Glutamatergic neuron (in vitro differentiated cells): ENCODE data around the gene CATSPER1. TPM values are rescaled to one million over a fixed set of nuclear protein-coding genes. Genes with fewer than 3 reads are reported as not detected.
"Not testable (repeated sequence)": the region's sequence is repeated elsewhere in the genome, so short reads cannot be mapped to it uniquely, and the experiment has no call there.

Experiments
- DNase-seq: peaks from one replicate; pipeline ENCODE4 v3.0.0; 2022
- H3K27ac Mint-ChIP-seq: one replicate; pipeline ENCODE4 v1.8.0; 2020; ENCODE audit warnings: mild to moderate bottlenecking, mixed read lengths, inconsistent platforms; ENCODE audit not compliant: unreplicated experiment
- H3K27me3 Mint-ChIP-seq: one replicate; pipeline ENCODE4 v1.8.0; 2020; ENCODE audit warnings: mild to moderate bottlenecking, moderate library complexity, mixed read lengths, inconsistent platforms; ENCODE audit not compliant: unreplicated experiment
- H3K36me3 Mint-ChIP-seq: one replicate; pipeline ENCODE4 v1.8.0; 2020; ENCODE audit warnings: mild to moderate bottlenecking, mixed read lengths, inconsistent platforms; ENCODE audit not compliant: unreplicated experiment
- H3K4me1 Mint-ChIP-seq: one replicate; pipeline ENCODE4 v1.8.0; 2020; ENCODE audit warnings: mild to moderate bottlenecking, low read depth, mixed read lengths, inconsistent platforms; ENCODE audit not compliant: unreplicated experiment
- H3K4me3 Mint-ChIP-seq: one replicate; pipeline ENCODE4 v1.8.0; 2020; ENCODE audit warnings: mild to moderate bottlenecking, mixed read lengths, inconsistent platforms; ENCODE audit not compliant: unreplicated experiment
- H3K9me3 Mint-ChIP-seq: one replicate; pipeline ENCODE4 v1.8.0; 2020; ENCODE audit warnings: mild to moderate bottlenecking, moderate library complexity, mixed read lengths, inconsistent platforms; ENCODE audit not compliant: unreplicated experiment
- CTCF ChIP-seq: fragments of 200-600 bp; sonication (generic); IDR thresholded peaks from one replicate; pipeline ENCODE4 v1.5.0; 2021; ENCODE audit not compliant: partially characterized antibody, unreplicated experiment
- total RNA-seq: library from RNA; stranded (reverse); fragmentation: NEBNext Ultra II Directional; extraction: Animal tissue kit (Norgen Biotek cat#: 25700); gene quantifications from one replicate; pipeline ENCODE4 v1.2.1, GENCODE V29; 2021; ENCODE audit not compliant: unreplicated experiment

Gene CATSPER1
- total RNA-seq, 1 donor from 2014 or later: not detected

DNA sequence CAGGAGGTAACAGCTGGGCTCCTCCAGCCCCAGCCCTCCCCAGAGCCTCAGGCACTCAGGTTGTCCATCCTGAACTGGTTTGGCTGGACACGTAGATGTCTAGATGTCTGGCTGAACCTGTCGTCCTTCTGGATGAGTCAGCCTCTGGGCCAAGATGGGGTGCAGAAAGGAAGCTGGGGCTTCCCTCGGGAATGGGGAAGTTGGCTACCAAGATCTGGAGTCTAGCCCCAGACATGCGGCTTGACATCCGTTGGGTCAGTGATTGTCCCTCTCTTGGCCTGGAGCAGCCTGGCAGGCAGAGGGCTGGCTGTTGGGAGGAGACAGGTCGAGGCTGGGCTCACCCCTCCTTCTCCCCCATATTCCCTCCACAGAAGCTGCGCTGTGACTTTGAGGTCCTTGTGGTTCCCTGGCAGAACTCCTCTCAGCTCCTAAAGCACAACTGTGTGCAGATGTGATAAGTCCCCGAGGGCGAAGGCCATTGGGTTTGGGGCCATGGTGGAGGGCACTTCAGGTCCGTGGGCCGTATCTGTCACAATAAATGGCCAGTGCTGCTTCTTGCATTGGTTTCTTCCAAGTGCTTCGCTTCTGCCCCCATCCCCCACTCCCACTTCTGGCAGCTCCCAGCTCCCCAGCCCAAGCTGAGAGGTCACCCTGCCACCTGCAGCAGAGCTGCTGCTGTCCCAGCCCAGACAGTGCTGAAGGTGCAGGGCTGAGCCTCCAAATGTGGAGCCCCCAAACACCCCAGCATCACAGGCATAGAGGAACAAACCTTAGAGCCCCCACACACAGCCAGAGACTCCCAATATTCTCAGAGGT is 13.1 kb downstream of the CATSPER1 start:
- Mint-ChIP-seq H3K27ac (no peak overlapping the region), H3K4me1 (no peaks in the 10 kb centered on the region), H3K4me3 (no peak overlapping the region)

DNA sequence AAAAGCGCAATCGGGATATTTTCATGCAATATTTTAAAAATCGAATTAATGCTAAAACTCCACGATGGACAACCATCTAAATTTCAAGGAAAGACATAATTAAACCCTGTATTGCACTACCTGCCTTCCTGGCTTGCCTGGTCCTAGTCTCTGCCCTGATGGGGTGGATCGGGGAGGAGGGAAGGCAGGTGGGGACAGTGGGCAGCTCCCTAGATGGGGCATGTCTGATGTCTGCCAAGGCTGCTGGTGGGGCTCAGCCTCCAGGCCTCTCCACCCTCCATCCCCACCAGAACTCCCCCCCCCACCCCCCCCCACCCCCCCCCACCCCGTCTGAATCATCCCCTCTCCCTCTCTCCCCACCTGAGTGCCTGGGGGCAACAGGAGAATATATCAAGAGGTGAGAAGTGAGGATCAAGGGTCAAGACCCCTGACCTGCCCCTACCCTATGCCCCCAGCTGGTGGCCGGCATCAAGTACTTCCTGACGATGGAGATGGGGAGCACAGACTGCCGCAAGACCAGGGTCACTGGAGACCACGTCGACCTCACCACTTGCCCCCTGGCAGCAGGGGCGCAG is 13.8 kb downstream of the CATSPER1 start:
- no peaks in the 10 kb centered on the region for H3K4me1 Mint-ChIP-seq
- peaks cover 6% of the 10 kb centered on the region for H3K27me3 Mint-ChIP-seq
- no peak overlapping the region for H3K27ac Mint-ChIP-seq
- peak; percentile 39 for DNase-seq
- TF ChIP-seq CTCF: no peak
- H3K9me3 Mint-ChIP-seq: no peaks in the 10 kb centered on the region
- H3K4me3 Mint-ChIP-seq: no peak overlapping the region
- H3K36me3 Mint-ChIP-seq: no peaks in the 10 kb centered on the region

More for the DNA sequence above, 13.1 kb downstream of the CATSPER1 start:
- peaks cover 6% of the 10 kb centered on the region for H3K27me3 Mint-ChIP-seq
- DNase-seq: no peak
- no peaks in the 10 kb centered on the region for H3K9me3 Mint-ChIP-seq
- H3K36me3 Mint-ChIP-seq: no peaks in the 10 kb centered on the region
- TF ChIP-seq CTCF: no peak

DNA sequence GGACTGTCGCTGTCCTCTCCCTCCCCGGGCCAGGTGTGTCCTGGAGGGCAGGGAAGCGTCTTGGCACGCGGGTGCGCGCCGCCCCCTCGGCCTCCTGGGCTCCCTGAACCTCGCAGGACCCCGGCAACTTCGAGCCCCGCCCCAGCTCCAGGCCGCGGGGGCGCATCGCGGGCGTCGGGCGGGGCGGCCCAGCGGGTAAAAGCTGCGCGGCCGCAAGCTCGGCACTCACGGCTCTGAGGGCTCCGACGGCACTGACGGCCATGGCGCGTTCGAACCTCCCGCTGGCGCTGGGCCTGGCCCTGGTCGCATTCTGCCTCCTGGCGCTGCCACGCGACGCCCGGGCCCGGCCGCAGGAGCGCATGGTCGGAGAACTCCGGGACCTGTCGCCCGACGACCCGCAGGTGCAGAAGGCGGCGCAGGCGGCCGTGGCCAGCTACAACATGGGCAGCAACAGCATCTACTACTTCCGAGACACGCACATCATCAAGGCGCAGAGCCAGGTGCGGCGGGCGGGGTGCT is 14.4 kb downstream of the CATSPER1 start, which contains the start of gene CST6:
TSS of gene CST6 (plus strand) at position 224 of the 519 bp plus-strand sequence. CDS start at position 261, 37 bp downstream.
- Mint-ChIP-seq H3K27ac (no peak within 1 kb of the TSS), H3K27me3 (peaks cover 6% of the 10 kb centered on the region), H3K4me3 (no peak within 1 kb of the TSS), H3K4me1 (no peaks in the 10 kb centered on the region), H3K9me3 (no peaks in the 10 kb centered on the region), H3K36me3 (no peaks in the 10 kb centered on the region)
- no peak for TF ChIP-seq CTCF
- no peak for DNase-seq

- Mint-ChIP-seq H3K9me3 (no peaks in the 10 kb centered on the region), H3K36me3 (no peaks in the 10 kb centered on the region), H3K27ac (no peak overlapping the region), H3K27me3 (peaks cover 6% of the 10 kb centered on the region), H3K4me3 (no peak overlapping the region), H3K4me1 (no peaks in the 10 kb centered on the region)
- TF ChIP-seq CTCF: no peak
- DNase-seq: no peak
Measured at GRCh38 chr11:66011239-66011784, 15.0 kb downstream of the CATSPER1 start.

GRCh38 chr11:66010036-66010435 is 16.2 kb downstream of the CATSPER1 start:
- not testable (repeated sequence) for H3K4me3 Mint-ChIP-seq, H3K27ac Mint-ChIP-seq, H3K36me3 Mint-ChIP-seq, DNase-seq, H3K9me3 Mint-ChIP-seq, H3K27me3 Mint-ChIP-seq, H3K4me1 Mint-ChIP-seq
